ENCODE results near the gene NAA25.
A peak's percentile ranks its signal among the peaks of the same experiment; 100 is the strongest.
"Not testable (repeated sequence)": the region's sequence is repeated elsewhere in the genome, so short reads cannot be mapped to it uniquely, and the experiment has no call there.

The NAA25 gene

DNA sequence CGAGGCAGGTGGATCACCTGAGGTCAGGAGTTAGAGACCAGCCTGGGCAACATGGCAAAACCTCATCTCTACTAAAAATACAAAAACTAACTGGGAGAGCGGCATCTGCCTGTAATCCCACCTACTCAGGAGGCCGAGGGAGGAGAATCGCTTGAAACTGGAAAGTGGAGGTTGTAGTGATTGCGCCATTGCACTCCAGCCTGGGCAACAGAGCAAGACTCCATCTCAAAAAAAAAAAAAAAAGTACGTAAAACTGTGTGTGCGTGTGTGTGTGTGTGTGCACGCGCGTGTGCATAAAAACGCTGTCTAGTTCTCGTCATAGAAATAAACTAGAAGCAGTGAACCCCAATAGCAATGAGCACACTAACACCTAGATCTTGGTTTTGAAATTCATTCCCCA lies 72.0 kb downstream of the NAA25 start:
- not testable (repeated sequence) for DNase-seq

DNA sequence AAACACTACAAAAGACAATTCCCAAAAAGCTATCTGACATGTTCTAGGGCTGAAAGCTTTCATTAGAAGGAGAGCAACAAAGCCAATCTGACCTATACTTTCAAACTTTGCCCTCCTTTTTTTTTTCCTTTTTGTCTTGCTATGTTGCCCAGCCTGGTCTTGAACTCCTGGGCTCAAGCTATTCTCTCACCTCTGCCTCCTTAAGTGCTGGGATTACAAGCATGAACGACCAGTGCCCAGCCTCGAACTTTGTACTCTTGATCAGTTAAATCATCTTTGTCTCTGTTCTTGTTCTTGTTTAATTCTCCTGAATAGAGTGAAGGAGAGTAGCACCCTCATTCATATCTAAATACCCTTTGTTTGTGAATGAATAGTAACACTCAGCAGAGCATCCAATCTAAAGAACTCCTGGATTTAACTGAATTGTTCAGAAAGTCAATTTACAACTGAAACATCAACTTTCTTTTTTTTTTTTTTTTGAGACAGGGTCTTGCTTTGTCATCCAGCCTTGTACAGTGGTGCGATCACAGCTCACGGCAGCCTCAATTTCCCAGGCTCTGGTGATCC lies 73.3 kb downstream of the NAA25 start:
- DNase-seq, result no peak

DNA sequence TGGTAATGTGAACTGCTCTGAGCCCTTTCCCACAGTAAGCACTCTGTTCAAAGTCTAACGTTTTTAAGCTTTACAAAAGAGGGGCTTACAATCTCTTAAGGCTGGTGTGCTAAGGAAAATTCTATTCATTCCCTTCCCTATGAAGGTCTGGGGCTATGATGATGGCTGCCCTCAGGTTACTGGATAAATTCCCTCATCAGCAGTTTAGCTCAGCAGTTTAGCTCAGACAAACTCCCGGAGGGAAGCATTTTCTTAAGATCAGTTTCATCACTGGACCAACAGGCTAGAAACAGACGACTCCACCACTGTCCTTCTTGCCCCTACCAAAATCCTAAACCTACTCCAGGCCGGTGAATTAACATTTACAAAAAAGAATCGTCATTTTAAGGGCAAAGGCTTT lies 76.3 kb downstream of the NAA25 start:
- DNase-seq, result no peak

DNA sequence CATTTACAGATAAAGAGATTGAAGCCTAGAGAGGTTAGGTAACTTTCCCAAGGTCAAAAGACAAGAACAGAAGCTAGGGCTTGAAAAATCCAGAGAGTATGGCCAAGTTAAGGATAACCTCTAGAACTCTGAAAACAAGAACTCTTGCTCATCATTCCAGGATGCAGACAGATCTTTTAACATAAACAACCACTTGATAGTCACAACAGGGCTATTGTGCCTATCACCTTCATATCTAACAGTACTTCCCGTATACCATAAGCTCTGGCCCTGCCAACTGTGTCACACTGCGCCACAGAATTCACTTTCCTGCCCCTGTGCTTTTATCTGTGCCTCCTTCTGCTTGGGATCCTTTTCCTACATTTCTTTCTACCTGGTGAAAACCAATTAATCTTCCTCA lies 77.1 kb downstream of the NAA25 start:
- no peak for DNase-seq

DNA sequence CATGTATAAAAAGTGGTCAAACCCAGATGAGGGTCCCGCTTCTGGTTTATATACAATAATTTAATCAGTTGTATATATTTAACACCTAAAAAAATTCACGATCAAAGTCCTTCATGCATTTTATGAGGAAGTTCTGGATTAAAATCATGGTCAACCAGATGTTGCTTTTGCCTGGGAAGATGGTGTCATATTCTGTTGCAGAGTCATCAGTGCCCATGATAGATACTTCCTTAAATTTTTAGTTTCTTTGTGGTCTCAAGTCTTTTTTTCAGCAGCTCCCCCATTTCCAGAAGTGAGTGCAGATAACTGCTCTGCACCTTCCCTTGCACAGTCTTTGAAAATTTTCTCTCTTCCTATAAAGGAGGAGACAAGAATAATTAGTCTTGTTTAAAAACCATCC lies 79.3 kb downstream of the NAA25 start:
- no peak for DNase-seq

DNA sequence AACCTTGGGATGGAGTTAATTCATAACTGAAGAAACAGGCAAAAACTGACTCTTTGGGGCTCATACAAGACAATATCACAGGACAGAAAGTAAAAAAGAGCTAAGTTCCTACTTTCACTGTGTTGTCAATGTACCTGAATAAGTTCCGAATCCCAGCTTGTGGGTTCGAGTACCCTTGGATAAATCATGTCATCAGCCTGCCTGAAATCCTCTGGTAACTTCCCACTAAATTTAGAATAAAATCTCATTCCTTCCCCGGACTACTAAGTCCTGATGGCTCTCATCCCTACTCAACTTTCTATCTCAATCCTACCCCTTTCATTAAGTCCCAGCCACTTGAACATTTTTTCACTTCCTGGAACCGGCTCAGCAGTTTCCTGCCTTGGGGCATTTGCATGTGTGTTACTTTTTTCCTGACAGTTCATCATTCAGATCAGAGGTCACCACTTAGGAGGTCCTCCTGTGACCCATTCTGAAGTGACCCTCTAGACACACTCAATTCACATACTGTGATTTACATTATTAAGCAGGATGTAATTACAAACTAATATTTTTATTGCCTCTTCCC lies 82.7 kb downstream of the NAA25 start:
- no peak for DNase-seq

DNA sequence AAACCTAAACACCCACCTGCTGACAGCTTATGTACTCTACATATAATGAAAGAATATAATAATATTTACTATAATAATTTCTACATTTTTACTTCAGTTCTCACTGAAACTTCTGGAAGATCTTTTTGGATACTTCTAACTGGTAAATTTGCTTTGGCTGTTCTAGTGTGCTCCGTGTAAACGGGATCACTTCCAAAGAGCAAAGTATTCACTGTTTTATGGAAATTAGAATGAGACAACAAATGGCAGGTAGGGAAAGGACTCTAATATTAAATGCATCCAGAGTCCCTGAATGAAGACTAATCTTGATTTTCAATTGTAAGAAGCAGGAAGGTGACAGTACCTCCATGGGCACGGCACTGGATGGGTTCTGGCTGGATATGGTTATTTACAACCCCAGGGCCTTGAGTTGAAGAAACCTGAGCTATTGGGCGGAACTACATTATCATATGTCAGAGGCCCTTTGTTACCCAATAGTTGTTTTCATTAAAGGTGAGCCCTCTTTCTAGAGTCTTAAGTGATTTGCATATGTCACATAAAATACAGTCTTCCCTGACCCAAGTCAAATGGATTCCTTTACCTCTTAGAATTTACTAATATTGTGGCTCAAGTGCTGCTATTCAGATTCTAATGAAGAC lies 84.7 kb downstream of the NAA25 start:
- no peak for DNase-seq

DNA sequence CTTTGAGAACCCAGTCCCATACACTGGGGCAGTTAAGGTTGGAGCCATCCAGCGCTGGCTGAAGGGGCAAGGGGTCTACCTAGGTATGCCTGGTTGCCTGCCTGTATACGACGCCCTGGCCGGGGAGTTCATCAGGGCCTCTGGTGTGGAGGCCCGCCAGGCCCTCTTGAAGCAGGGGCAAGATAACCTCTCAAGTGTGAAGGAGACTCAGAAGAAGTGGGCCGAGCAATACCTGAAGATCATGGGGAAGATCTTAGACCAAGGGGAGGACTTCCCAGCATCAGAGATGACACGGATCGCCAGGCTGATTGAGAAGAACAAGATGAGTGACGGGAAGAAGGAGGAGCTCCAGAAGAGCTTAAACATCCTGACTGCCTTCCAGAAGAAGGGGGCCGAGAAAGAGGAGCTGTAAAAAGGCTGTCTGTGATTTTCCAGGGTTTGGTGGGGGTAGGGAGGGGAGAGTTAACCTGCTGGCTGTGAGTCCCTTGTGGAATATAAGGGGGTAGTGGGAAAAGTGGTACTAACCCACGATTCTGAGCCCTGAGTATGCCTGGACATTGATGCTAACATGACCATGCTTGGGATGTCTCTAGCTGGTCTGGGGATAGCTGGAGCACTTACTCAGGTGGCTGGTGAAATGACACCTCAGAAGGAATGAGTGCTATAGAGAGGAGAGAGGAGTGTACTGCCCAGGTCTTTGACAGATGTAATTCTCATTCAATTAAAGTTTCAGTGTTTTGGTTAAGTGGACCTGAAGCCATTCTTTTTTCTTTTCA lies 86.2 kb downstream of the NAA25 start:
- DNase-seq, result no peak

DNA sequence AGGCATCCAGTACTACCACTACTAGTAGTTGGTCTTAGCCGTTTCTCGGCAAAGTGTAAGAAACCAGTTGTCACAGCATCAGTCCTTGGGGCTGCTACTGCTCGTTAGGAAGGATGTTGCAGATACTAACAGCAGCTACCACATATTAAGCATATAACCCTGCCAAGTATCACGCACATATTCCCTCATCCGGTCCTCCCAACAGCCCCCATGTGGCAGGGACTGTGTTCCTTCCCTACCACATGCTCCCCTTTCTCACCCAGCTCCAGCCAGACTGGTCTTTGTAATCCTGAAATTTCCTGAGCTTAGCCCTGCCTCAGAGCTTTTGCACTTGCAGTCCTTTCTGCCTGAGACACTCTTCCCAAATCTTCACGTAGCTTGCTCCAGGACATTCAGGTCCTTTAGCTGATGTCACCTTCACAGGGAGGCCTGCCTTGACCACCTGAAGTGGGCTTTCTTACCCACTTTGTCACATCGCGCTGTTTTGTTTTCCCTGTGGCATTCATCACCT lies 87.6 kb downstream of the NAA25 start:
- no peak for DNase-seq

DNA sequence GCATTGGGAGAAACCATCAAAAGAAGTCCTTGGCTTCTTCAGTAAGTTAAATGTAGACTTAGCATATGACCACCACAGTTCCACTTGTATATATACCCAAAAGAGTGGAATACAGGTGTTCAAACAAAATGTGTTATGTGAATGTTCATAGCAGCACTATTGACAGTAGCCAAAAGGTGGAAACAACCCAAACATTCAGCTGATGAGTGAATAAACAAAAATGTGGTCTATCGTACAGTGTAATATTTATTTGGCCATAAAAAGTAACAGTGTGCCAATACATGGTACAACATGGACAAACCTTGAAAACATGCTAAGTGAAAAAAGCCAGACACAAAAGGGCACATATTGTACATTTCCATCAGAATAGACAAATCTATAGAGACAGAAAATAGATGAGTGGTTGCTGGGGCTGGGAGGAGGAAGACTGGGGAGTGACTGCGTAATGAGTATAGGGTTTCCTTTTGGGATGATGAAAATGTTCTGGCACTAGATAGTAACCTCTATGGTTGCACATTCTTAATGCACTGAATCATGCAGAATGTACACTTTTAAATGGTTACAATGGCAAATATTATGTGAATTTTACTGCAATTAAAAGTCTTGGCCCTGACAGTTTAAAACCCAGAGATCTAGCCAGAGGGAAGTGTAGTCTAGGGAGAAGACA lies 89.9 kb downstream of the NAA25 start:
- DNase-seq, result no peak

DNA sequence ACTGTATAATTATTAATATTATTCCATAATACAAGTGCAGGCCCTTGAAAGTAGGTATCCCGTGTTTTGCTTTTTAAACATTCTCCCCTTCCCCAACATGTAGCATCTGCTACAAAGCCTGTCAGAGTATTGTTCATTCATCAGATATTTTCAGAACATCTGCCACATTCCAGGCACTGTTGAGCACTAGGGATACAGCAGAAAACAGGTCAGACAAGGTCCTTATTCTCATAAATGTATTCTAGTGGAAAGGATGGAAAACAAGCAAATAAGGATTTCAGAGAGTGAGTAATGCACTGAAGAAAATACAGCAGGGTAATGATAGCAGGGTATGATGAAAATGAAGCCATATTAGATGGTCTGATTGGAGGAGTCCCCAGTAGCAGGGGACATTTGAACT lies 91.5 kb downstream of the NAA25 start:
- no peak for DNase-seq

DNA sequence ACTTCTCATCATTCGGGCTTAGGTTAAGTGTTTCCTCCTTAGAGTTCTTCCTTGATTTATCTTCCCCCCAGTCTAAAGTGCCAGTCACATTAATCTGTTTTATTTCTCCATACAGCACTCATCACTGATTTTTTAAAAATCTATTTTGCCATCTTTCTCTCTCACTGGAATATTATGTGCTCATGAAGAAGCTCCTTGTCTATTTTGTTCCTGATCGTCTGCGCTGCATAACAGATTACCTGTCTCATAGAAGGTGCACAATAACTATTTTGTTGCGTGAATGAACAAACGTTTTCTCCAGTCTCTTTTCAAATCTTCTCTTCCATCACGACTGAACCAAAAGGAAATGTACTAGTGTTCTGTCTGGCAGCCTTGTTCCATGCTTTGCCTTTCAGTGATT lies 92.6 kb downstream of the NAA25 start:
- no peak for DNase-seq

DNA sequence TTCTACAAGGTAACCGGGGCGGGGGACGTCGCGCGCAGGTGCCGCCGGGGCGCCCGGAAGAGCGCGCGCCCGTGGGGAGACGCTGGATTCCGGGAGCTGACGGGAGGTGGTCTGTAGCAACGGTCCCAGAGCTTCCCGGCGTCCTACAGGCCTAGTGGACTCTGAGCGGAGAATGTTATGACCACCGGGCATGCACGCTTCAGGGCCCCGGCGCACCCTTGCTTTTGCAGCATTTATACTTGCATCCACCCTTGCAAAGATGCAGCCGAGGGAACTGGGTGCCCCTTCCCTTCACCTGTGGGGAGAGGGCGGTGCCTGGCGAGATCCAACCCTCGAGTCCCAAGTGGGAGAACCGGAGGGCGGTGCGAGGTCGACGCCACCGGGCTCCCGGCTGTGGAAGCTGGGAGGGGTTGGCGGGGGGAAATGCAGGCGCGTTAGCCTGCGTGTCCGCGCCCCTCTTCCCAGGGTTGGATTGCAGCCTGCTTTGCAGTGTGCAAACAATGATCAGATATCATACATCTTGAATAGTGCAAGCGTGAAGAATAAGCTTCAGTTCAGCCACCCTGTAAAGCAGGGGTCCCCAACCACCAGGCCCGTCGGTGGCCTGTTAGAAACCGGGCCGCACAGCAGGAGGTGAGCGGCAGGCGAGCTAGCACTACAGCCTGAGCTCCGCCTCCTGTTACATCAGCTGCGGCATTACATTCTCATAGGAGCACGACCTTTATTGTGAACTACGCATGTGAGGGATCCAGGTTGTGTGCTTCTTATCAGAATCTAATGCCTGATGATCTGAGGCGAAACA lies 94.8 kb downstream of the NAA25 start:
- peak; percentile 79 for DNase-seq

DNA sequence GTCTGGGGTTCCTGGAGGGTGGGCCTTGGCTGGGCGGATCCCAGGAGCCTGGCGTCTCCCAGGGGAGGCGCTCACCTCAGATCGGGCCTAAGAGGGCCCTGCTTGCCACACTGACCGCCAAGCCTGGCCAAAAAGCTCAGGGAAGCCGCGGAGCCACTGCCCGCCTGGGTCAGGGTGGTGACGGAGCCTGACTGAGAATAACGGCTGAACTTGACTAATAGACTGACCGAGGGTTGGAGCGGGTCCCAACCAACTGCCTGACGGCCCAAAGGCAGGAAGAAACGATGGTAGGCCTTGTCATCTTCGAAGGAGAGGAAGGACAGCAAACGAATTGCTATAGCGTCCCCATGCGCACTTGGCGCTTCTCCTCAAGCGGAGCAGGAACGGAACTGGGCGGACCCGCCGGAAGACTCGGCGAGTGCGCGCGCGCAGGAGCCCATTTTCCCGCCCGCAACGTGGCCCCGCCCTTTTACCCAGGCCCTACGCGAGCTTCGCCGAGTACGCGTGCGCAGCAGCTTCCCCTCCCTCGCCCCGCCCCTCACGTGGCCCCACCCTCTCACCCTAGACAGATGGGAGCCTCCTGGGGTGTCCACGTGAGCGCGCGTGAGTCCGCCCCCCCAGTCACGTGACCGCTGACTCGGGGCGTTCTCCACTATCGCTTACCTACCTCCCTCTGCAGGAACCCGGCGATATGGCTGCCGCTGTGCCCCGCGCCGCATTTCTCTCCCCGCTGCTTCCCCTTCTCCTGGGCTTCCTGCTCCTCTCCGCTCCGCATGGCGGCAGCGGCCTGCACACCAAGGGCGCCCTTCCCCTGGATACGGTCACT lies 95.6 kb downstream of the NAA25 start, which contains the start of the genes ERP29 and TMEM116:
ERP29 (plus strand) TSS at position 652 of the 826 bp plus-strand sequence; CDS start at position 692, 40 bp downstream.
TMEM116 (minus strand) TSS at position 391 of the 826 bp plus-strand sequence. CDS start 7,895 bp downstream, outside the sequence.
- DNase-seq, result peak; percentile 100

DNA sequence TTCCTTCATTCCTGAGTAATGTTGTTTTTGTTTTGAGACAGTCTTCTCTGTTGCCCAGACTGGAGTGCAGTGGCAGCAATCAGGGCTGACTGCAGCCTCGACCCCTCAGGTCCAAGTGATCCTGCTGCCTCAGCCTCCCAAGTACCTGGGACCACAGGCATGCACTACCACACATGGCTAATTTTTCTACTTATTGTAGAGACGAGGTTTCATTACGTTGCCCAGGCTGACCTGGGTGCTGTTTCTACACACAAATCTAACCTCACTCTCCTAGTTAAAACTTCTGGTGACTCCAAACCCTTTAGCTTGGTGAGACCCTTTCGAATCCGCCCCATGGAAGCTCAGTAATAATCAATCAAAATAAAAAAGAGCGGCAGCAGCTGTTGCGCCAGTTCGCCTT lies 96.9 kb downstream of the NAA25 start:
- DNase-seq, result no peak

DNA sequence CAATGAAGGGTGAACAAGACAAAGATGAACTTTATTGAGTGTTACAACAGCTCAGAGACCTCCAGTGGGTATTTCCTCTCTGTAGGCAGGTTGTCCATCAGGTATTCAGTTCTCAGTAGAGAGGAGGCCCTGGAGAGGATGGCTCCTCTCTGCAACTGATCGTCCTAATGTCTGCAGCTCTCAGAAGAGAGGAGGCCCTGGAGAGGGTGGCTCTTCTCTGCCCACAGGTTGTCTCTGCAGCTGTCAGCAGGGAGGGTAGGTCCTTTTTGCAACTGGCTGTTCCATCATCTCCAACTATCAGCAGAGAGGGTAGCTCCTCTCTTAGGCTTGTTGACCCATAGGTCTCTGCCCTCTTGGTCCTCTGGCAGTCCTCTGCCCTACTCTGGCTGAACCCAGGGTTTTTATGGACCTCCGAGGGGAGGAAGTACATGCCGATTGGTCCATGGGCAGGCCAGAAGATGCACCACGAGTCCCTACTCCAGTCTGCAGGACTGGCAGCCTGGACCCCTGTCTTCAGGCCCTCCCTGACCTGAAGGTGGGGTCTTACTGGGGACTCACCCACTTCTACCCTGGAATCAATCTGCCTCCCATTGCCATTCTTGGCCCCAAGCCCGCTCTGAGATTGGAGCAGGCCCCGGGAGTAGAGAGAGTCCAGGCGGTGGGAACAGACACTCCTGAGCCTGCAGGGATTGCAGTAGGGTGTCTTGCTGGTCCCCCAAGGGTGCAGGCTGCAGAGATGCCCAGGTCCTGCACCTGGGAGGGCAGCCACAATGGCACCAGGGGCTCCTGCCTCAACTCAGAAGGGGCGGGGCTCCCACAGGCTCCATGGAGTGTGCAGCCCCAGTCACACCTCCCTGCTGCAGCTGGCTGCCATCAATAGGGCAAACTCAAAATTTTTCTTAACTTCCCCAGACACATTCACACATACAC lies 97.9 kb downstream of the NAA25 start:
- no peak for DNase-seq

DNA sequence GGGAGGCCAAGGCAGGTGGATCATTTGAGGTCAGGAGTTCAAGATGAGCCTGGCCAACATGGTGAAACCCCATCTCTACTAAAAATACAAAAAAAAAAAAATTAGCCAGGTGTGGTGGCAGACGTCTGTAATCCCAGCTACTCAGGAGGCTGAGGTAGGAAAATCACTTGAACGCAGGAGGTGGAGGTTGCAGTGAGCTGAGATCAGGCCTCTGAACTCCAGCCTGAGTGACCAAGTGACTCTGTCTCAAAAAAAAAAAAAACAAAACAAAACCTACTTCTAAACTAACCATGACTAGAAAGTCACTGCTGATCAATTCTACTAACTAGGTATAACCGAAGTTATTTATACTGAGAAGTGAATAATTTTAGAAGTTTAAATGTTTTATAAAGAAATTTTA lies 99.0 kb downstream of the NAA25 start:
- not testable (repeated sequence) for DNase-seq

DNA sequence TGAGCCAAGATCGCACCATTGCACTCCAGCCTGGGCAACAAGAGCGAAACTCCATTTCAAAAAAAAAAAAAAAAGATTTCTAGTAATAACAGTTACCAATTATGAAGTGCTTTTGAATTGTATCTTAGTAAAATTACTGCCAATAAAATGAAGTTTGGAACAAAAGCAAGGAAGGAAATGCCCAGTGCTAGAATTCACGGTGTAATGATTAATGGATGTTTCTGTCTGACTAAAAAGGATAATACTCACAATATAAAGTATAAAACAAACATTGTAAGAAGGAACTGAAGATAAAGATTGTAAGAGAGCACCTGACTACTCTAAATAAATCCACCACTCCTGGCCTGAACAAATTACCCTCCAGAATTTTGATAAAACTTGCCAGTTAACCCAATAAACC lies 99.7 kb downstream of the NAA25 start:
- DNase-seq, result no peak

DNA sequence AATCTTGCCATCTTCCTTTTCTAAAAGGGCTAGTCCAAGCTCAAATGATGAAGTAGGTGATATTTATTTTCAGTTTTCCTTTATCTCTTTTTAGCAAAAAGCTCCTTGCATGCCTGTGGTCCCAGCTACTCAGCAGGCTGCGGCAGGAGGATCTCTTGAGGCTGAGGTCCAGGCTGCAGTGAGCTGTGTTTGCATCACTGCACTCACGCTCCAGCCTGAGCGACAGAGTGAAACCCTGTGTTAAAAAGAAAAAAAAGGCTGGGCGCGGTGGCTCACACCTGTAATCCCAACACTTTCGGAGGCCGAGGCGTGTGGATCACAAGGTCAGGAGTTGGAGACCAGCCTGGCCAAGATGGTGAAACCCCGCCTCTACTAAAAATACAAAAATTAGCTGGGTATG lies 100.6 kb downstream of the NAA25 start:
- DNase-seq, result no peak
